BLaER1 treated with 17β-estradiol and CSF1 and Interleukin-3, amounts not matched to agents 10 nM and 100 nM (cell line): Measurements from ENCODE around the gene BUD31.
A peak's percentile ranks its signal among the peaks of the same experiment; 100 is the strongest.
"Not testable (repeated sequence)": the region's sequence is repeated elsewhere in the genome, so short reads cannot be mapped to it uniquely, and the experiment has no call there.

Experiments
- H3K27ac ChIP-seq, 11 experiments: shearing (Covaris generic); formaldehyde crosslinking; 2 replicates each; pipeline ENCODE4 v1.8.1; 2022
- H3K27me3 ChIP-seq, 11 experiments: shearing (Covaris generic); formaldehyde crosslinking; 2 replicates each; pipeline ENCODE4 v1.8.1; 2022
- H3K36me3 ChIP-seq, 11 experiments: shearing (Covaris generic); formaldehyde crosslinking; 2 replicates each; pipeline ENCODE4 v1.8.1; 2022
- H3K4me1 ChIP-seq, 10 experiments: shearing (Covaris generic); formaldehyde crosslinking; 2 replicates each; pipeline ENCODE4 v1.8.1; 2022
- H3K4me2 ChIP-seq, 11 experiments: shearing (Covaris generic); formaldehyde crosslinking; 2 replicates each; pipeline ENCODE4 v1.8.1; 2022
- H3K4me3 ChIP-seq, 10 experiments: shearing (Covaris generic); formaldehyde crosslinking; 2 replicates each; pipeline ENCODE4 v1.8.1; 2022
- H3K9ac ChIP-seq, 11 experiments: shearing (Covaris generic); formaldehyde crosslinking; 2 replicates each; pipeline ENCODE4 v1.8.1; 2022
- H3K9me3 ChIP-seq, 11 experiments: shearing (Covaris generic); formaldehyde crosslinking; replicated peaks in 1 of 11; 2 replicates each; pipeline ENCODE4 v1.8.1; 2022
- H4K20me1 ChIP-seq, 11 experiments: shearing (Covaris generic); formaldehyde crosslinking; 2 replicates each; pipeline ENCODE4 v1.8.1; 2022
- Cebpa-rat ChIP-seq, 11 experiments: shearing (Covaris generic); IDR thresholded peaks; 2 replicates each; pipeline ENCODE4 v1.8.1; 2022

BUD31 gene

GRCh38 chr7:99379043-99379577, 29.7 kb upstream of the BUD31 start:
- Histone ChIP-seq H3K4me2 (peak overlapping the region; percentile 81 to 100 (median 97)), H3K4me1 (peaks cover 49 to 83% (median 77%) of the 10 kb centered on the region in 10 experiments), H4K20me1 (peaks cover 51 to 87% (median 67%) of the 10 kb centered on the region in 11 experiments), H3K4me3 (peak overlapping the region in 9 of 10 experiments; percentile 49 to 79 (median 60); a peak in 16 of 20 replicates), H3K27ac (peak overlapping the region; percentile 81 to 96 (median 94)), H3K36me3 (peaks cover 31 to 62% (median 55%) of the 10 kb centered on the region in 11 experiments; a peak in 21 of 22 replicates), H3K9me3 (no peaks in the 10 kb centered on the region), H3K9ac (peak overlapping the region; percentile 77 to 91 (median 85)), H3K27me3 (no peaks in the 10 kb centered on the region)
- TF ChIP-seq Cebpa-rat (IDR thresholded peaks at IDR 0.05): peak in 5 of 11 experiments; percentile 26 to 59 (median 36); a peak in 3 of 22 replicates

GRCh38 chr7:99379693-99380031, 29.1 kb upstream of the BUD31 start:
- Histone ChIP-seq H3K9ac (peak overlapping the region; percentile 77 to 91 (median 85)), H4K20me1 (peaks cover 56 to 92% (median 72%) of the 10 kb centered on the region in 11 experiments), H3K4me1 (peaks cover 49 to 89% (median 83%) of the 10 kb centered on the region in 10 experiments), H3K4me2 (peak overlapping the region; percentile 81 to 100 (median 97)), H3K36me3 (peaks cover 31 to 68% (median 60%) of the 10 kb centered on the region in 11 experiments; a peak in 21 of 22 replicates), H3K4me3 (peak overlapping the region; percentile 36 to 79 (median 60); a peak in 17 of 20 replicates), H3K27ac (peak overlapping the region; percentile 81 to 96 (median 94))
- H3K27me3 ChIP-seq, H3K9me3 ChIP-seq: not testable (repeated sequence)

- H3K4me1 ChIP-seq: peaks cover 49 to 94% (median 88%) of the 10 kb centered on the region in 10 experiments
- peaks cover 32 to 72% (median 61%) of the 10 kb centered on the region in 11 experiments; a peak in 21 of 22 replicates for H3K36me3 ChIP-seq
- H3K27me3 ChIP-seq: no peaks in the 10 kb centered on the region
- H3K27ac ChIP-seq: peak overlapping the region; percentile 81 to 96 (median 94)
- H3K4me2 ChIP-seq: peak overlapping the region; percentile 81 to 100 (median 97)
- H3K9ac ChIP-seq: peak overlapping the region; percentile 77 to 91 (median 85)
- TF ChIP-seq Cebpa-rat (IDR thresholded peaks at IDR 0.05): no peak
- H3K4me3 ChIP-seq: peak overlapping the region; percentile 36 to 79 (median 60)
- H3K9me3 ChIP-seq: no peaks in the 10 kb centered on the region
- peaks cover 55 to 94% (median 78%) of the 10 kb centered on the region in 11 experiments for H4K20me1 ChIP-seq
Measured at GRCh38 chr7:99380032-99380822, 28.5 kb upstream of the BUD31 start.

- H3K36me3 ChIP-seq: peaks cover 38 to 79% (median 68%) of the 10 kb centered on the region in 11 experiments
- H3K4me3 ChIP-seq: peak overlapping the region; percentile 35 to 76 (median 58)
- H4K20me1 ChIP-seq: peaks cover 52 to 92% (median 79%) of the 10 kb centered on the region in 11 experiments
Measured at GRCh38 chr7:99380823-99381663, 27.7 kb upstream of the BUD31 start.

GRCh38 chr7:99381664-99382075, 27.1 kb upstream of the BUD31 start:
- peak overlapping the region in 9 of 11 experiments; percentile 12 to 96 (median 94); a peak in 17 of 22 replicates for H3K27ac ChIP-seq
- H3K4me1 ChIP-seq: peaks cover 39 to 96% (median 83%) of the 10 kb centered on the region in 10 experiments

More at GRCh38 chr7:99380823-99381663, 27.7 kb upstream of the BUD31 start:
- Histone ChIP-seq H3K9ac (peak overlapping the region; percentile 69 to 91 (median 85)), H3K27me3 (no peaks in the 10 kb centered on the region), H3K4me1 (peaks cover 41 to 96% (median 89%) of the 10 kb centered on the region in 10 experiments), H3K27ac (peak overlapping the region; percentile 70 to 96 (median 94)), H3K9me3 (no peaks in the 10 kb centered on the region), H3K4me2 (peak overlapping the region; percentile 81 to 100 (median 97))
- no peak for TF ChIP-seq Cebpa-rat (IDR thresholded peaks at IDR 0.05)

GRCh38 chr7:99383203-99383602, 25.6 kb upstream of the BUD31 start:
- peak overlapping the region in 4 of 11 experiments; percentile 76 to 97 (median 88); a peak in 8 of 22 replicates for H3K4me2 ChIP-seq
- peaks cover 37 to 81% (median 68%) of the 10 kb centered on the region in 10 experiments for H3K4me1 ChIP-seq
- peak overlapping the region in 6 of 11 experiments; percentile 1 to 35 (median 12); a peak in 5 of 22 replicates for H3K27ac ChIP-seq
- H3K9ac ChIP-seq: peak overlapping the region in 2 of 11 experiments; percentile 11 to 45; a peak in 4 of 22 replicates
- H3K9me3 ChIP-seq: no peaks in the 10 kb centered on the region
- H3K4me3 ChIP-seq: no peak overlapping the region; a peak in 1 of 20 replicates
- TF ChIP-seq Cebpa-rat (IDR thresholded peaks at IDR 0.05): no peak
- H4K20me1 ChIP-seq: peaks cover 49 to 91% (median 79%) of the 10 kb centered on the region in 11 experiments
- peaks cover 38 to 79% (median 69%) of the 10 kb centered on the region in 11 experiments for H3K36me3 ChIP-seq
- H3K27me3 ChIP-seq: no peaks in the 10 kb centered on the region

More at GRCh38 chr7:99381664-99382075, 27.1 kb upstream of the BUD31 start:
- Histone ChIP-seq H4K20me1 (peaks cover 51 to 92% (median 79%) of the 10 kb centered on the region in 11 experiments), H3K9ac (peak overlapping the region; percentile 34 to 91 (median 85); a peak in 17 of 22 replicates), H3K36me3 (peaks cover 37 to 79% (median 69%) of the 10 kb centered on the region in 11 experiments), H3K4me2 (peak overlapping the region; percentile 81 to 100 (median 97)), H3K4me3 (peak overlapping the region in 6 of 10 experiments; percentile 35 to 76 (median 58); a peak in 8 of 20 replicates), H3K27me3 (no peaks in the 10 kb centered on the region), H3K9me3 (no peaks in the 10 kb centered on the region)
- TF ChIP-seq Cebpa-rat (IDR thresholded peaks at IDR 0.05): no peak

GRCh38 chr7:99383791-99384370, 24.9 kb upstream of the BUD31 start:
- Histone ChIP-seq H3K27me3 (no peaks in the 10 kb centered on the region), H3K4me3 (no peak overlapping the region; a peak in 1 of 20 replicates), H3K4me1 (peaks cover 31 to 74% (median 61%) of the 10 kb centered on the region in 10 experiments), H3K9ac (peak overlapping the region in 8 of 11 experiments; percentile 9 to 67 (median 32); a peak in 6 of 22 replicates), H3K36me3 (peaks cover 41 to 82% (median 72%) of the 10 kb centered on the region in 11 experiments), H4K20me1 (peaks cover 49 to 91% (median 81%) of the 10 kb centered on the region in 11 experiments), H3K27ac (peak overlapping the region in 7 of 11 experiments; percentile 5 to 35 (median 20); a peak in 8 of 22 replicates), H3K4me2 (peak overlapping the region in 5 of 11 experiments; percentile 75 to 97 (median 81); a peak in 9 of 22 replicates), H3K9me3 (no peaks in the 10 kb centered on the region)
- TF ChIP-seq Cebpa-rat (IDR thresholded peaks at IDR 0.05): no peak
